ENCODE data around the gene PDZRN4.

DNA sequence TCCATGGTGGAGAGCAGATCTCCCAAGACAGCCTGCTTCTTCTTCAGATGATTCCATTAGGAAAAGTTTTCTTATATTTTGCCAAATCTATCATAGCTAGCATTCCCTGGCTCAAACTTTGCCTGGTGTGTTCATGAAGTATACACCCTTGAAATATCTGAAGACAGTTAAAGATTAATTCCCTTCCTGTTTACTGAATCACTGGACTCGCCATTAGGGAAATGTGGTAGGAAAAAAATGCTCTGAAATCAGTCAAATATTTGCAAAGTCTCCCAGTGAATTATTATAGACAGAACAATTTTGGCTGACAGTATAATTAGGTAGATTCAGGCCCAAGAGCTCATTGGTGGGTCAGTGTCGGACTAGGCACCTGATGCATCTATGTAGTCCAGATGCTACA lies 86.5 kb downstream of the PDZRN4 start:
- no peak for TF ChIP-seq RAD21 (IDR thresholded peaks at IDR 0.05; ENCODE audit: low read depth)
- TF ChIP-seq, protein P1, sequence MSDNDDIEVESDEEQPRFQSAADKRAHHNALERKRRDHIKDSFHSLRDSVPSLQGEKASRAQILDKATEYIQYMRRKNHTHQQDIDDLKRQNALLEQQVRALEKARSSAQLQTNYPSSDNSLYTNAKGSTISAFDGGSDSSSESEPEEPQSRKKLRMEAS (IDR thresholded peaks at IDR 0.05) = no peak
- TF ChIP-seq EP300 (IDR thresholded peaks at IDR 0.05; ENCODE audit: borderline replicate concordance) = no peak
- TF ChIP-seq TAF1 (IDR thresholded peaks at IDR 0.05; ENCODE audit: low read depth) = no peak
- TF ChIP-seq, protein P2, sequence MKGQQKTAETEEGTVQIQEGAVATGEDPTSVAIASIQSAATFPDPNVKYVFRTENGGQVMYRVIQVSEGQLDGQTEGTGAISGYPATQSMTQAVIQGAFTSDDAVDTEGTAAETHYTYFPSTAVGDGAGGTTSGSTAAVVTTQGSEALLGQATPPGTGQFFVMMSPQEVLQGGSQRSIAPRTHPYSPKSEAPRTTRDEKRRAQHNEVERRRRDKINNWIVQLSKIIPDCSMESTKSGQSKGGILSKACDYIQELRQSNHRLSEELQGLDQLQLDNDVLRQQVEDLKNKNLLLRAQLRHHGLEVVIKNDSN (IDR thresholded peaks at IDR 0.05) = no peak
